ENCODE results near the gene TRIO.

DNA sequence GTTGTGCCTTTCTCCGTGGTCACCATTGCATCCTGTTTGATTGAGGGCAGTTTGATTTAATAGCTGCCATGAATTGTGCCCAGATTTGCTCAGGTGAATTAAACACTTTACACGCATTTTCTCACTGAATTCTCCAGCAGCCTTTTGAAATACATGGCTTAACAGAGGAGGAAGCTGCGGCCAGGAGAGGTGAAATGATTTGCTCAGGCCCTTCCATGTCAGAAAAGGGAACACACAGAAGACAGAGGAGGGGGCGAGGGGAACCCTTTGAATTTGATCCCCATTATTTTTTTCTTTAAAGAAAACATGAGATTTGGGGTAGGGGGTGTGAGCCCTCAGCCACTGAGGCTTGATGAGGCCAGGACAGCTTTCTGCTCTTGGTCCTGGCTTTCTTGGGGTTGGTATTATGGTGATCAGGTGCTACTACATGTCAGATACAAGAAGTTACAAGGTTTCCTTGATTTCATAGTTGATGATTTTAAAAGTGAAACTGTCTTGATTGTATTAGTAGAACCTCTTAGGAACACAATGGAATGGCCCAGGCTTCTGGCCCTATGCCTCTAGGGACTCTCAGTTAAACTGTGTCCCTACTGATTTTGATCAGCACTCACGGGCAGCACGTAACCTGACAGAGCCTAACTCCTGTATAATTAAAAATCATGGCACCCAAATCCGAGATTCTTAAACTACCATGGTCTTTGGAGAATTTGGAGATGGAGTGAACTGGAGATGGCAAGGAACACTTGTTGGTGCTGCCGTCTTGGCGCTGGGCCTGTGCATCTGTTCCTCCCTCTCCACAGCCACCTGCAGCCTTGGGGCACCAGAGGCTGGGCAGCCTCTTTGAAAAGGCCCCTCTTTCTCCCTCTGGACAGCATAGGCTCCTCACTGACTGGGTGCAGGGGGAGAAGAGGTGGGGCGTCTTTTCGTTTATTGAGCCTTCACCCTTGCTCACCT is 107.9 kb downstream of the TRIO start:
- TF ChIP-seq SUZ12 (IDR thresholded peaks at IDR 0.05; ENCODE audit: extremely low read depth, insufficient read depth, insufficient read length) (no peak), YY1 (IDR thresholded peaks at IDR 0.05; ENCODE audit: insufficient read depth, insufficient read length) (no peak), ZNF274 (IDR thresholded peaks at IDR 0.05; ENCODE audit: low read depth, low read length) (no peak)
